DLD1 (cell line): ENCODE measurements around the gene RNF223.
"Not testable (repeated sequence)": the region's sequence is repeated elsewhere in the genome, so short reads cannot be mapped to it uniquely, and the experiment has no call there.

Experiments used
- in situ Hi-C: cut with HindIII; loops from 2 replicates; pipeline ENCODE4 v1.10.0; 2017; ENCODE audit warnings: low sequenced_read_pairs

Gene RNF223

GRCh38 chr1:1031659-1032235 is 42.4 kb downstream of the RNF223 start:
- in situ Hi-C loops: no loop called here

- in situ Hi-C loops: not testable (repeated sequence)
Measured at GRCh38 chr1:1030867-1031658, 43.0 kb downstream of the RNF223 start.

- in situ Hi-C loops: no loop called here
Measured at GRCh38 chr1:1027791-1028190, 46.3 kb downstream of the RNF223 start.

GRCh38 chr1:1026599-1027413 is 47.3 kb downstream of the RNF223 start:
- in situ Hi-C loops: no loop called here

GRCh38 chr1:1025730-1026129 is 48.4 kb downstream of the RNF223 start:
- in situ Hi-C loops: no loop called here

- in situ Hi-C loops: no loop called here
Measured at GRCh38 chr1:1024771-1025699, 49.1 kb downstream of the RNF223 start.

- in situ Hi-C loops: no loop called here
Measured at GRCh38 chr1:1024149-1024770, 49.8 kb downstream of the RNF223 start.

- in situ Hi-C loops: no loop called here
Measured at GRCh38 chr1:1023700-1024099, 50.4 kb downstream of the RNF223 start.

- in situ Hi-C loops: no loop called here
Measured at GRCh38 chr1:1022302-1023009, 51.6 kb downstream of the RNF223 start.

GRCh38 chr1:1021920-1022259 is 52.2 kb downstream of the RNF223 start:
- in situ Hi-C loops: no loop called here

GRCh38 chr1:1021010-1021919 is 52.8 kb downstream of the RNF223 start:
- in situ Hi-C loops: no loop called here
